Type B pancreatic cell (in vitro differentiated cells): Measurements from ENCODE around the gene RBM47. TPM values are rescaled to one million over a fixed set of nuclear protein-coding genes. Genes with fewer than 3 reads are reported as not detected.

ENCODE experiments used
- DNase-seq: peaks from one replicate; pipeline ENCODE4 v3.0.0; 2021; ENCODE audit warnings: mixed read lengths; ENCODE audit not compliant: unreplicated experiment; ENCODE audit errors: extremely low spot score
- H3K27ac Mint-ChIP-seq: 2 replicates; pipeline ENCODE4 v1.8.0; 2021; ENCODE audit warnings: mild to moderate bottlenecking, mixed read lengths
- H3K27me3 Mint-ChIP-seq: 2 replicates; pipeline ENCODE4 v1.8.0; 2021; ENCODE audit warnings: mixed read lengths
- H3K36me3 Mint-ChIP-seq: 2 replicates; pipeline ENCODE4 v1.8.0; 2021; ENCODE audit warnings: mixed read lengths
- H3K4me1 Mint-ChIP-seq: one replicate; pipeline ENCODE4 v1.8.0; 2021; ENCODE audit warnings: mixed read lengths; ENCODE audit not compliant: unreplicated experiment
- H3K4me3 Mint-ChIP-seq: 2 replicates; pipeline ENCODE4 v1.8.0; 2021; ENCODE audit warnings: mild to moderate bottlenecking, mixed read lengths
- H3K9me3 Mint-ChIP-seq: 2 replicates; pipeline ENCODE4 v1.8.0; 2021; ENCODE audit warnings: mixed read lengths
- total RNA-seq: library from RNA; stranded (reverse); gene quantifications from 2 replicates; pipeline ENCODE4 v1.2.1, GENCODE V29; 2021; ENCODE audit warnings: low replicate concordance
- TF ChIP-seq, protein P1 (sequence below): fragments of 200-600 bp; sonication (generic); conservative IDR thresholded peaks from 2 replicates; pipeline ENCODE4 v1.5.0; 2021; ENCODE audit warnings: antibody characterized with exemption, mild to moderate bottlenecking

Gene RBM47
- total RNA-seq, 1 donor from 2014 or later, result 53.5 TPM

- Mint-ChIP-seq H3K9me3 (peaks cover 5% of the 10 kb centered on the region), H3K36me3 (peaks cover 19% of the 10 kb centered on the region), H3K4me3 (peak overlapping the region; percentile 22), H3K4me1 (peaks cover 14% of the 10 kb centered on the region), H3K27me3 (no peaks in the 10 kb centered on the region), H3K27ac (peak overlapping the region; percentile 53)
- DNase-seq, result no peak
- TF ChIP-seq, protein P1, sequence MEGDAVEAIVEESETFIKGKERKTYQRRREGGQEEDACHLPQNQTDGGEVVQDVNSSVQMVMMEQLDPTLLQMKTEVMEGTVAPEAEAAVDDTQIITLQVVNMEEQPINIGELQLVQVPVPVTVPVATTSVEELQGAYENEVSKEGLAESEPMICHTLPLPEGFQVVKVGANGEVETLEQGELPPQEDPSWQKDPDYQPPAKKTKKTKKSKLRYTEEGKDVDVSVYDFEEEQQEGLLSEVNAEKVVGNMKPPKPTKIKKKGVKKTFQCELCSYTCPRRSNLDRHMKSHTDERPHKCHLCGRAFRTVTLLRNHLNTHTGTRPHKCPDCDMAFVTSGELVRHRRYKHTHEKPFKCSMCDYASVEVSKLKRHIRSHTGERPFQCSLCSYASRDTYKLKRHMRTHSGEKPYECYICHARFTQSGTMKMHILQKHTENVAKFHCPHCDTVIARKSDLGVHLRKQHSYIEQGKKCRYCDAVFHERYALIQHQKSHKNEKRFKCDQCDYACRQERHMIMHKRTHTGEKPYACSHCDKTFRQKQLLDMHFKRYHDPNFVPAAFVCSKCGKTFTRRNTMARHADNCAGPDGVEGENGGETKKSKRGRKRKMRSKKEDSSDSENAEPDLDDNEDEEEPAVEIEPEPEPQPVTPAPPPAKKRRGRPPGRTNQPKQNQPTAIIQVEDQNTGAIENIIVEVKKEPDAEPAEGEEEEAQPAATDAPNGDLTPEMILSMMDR, result no peak
Measured at GRCh38 chr4:40506066-40506465, 123.6 kb downstream of the RBM47 start.

DNA sequence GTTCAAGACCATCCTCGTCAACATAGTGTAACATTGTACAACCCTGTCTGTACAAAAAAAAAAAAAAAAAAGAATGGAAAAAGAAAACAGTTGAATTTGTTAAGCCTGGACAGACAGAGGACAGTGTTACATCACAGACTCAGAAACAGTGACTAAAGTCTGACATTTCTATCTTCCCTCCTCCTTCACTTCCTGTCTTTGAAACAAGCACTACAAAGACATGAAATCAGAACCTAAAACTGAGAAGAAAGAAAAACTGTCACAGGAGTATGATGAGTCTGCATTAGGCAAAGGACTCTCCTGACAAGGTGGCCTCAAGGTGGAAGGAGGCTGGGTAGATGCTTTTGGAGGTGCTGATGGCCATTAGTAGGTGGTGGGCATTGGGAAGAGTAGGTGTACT lies 126.7 kb downstream of the RBM47 start:
- Mint-ChIP-seq H3K9me3 (no peaks in the 10 kb centered on the region), H3K4me1 (peaks cover 14% of the 10 kb centered on the region), H3K4me3 (no peak overlapping the region), H3K27ac (peak overlapping the region; percentile 62), H3K27me3 (no peaks in the 10 kb centered on the region), H3K36me3 (peaks cover 11% of the 10 kb centered on the region)
- TF ChIP-seq, protein P1, result no peak
- no peak for DNase-seq

DNA sequence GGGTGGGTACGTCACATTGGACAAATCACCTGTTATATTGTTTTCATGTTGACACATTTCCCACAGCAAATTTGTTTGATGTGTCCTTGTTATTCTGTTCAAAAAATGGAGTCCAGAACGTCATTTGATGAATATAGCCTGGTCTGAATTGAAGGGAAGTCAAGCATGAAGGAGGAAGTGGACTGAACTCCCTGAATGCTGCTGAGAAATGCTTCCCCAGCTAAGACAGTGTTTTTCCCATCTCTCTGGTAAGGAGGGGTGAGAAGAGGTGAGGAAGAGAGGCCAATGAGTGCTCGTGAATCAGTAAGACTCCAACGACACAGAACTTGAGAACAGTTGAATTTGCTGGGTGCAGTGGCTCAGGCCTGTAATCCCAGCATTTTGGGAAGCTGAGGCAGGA lies 127.4 kb downstream of the RBM47 start:
- DNase-seq, result no peak
- Mint-ChIP-seq H3K9me3 (no peaks in the 10 kb centered on the region), H3K27ac (peak overlapping the region; percentile 93), H3K4me1 (peaks cover 14% of the 10 kb centered on the region), H3K36me3 (peaks cover 11% of the 10 kb centered on the region), H3K27me3 (no peaks in the 10 kb centered on the region), H3K4me3 (peak overlapping the region; percentile 9)
- TF ChIP-seq, protein P1, result no peak

DNA sequence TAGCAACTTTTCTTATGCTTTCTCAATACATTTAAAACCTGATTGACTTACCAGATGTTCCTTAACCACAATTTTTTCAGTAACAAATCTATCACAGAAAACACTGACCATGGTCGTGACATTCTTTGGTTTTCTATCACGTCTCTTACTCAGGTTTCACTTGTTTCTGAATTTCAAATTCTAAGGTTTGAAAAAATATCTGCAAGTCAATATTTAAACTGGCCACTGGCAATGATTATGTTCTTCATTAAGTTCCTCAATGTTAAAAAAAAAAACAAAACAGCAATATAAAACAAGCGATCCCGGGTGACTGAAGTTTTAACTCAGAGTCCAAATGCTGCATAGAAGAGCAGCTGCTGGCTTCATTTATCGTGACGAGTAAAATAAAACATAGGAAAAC lies 128.9 kb downstream of the RBM47 start:
- Mint-ChIP-seq H3K36me3 (peaks cover 5% of the 10 kb centered on the region), H3K4me3 (no peak overlapping the region), H3K27ac (no peak overlapping the region), H3K4me1 (peaks cover 8% of the 10 kb centered on the region), H3K9me3 (no peaks in the 10 kb centered on the region), H3K27me3 (no peaks in the 10 kb centered on the region)
- TF ChIP-seq, protein P1, result no peak
- no peak for DNase-seq

- no peak for DNase-seq
- Mint-ChIP-seq H3K27me3 (no peaks in the 10 kb centered on the region), H3K27ac (peak overlapping the region; percentile 34), H3K9me3 (no peaks in the 10 kb centered on the region), H3K4me1 (peaks cover 24% of the 10 kb centered on the region), H3K36me3 (peaks cover 4% of the 10 kb centered on the region), H3K4me3 (no peak overlapping the region)
- TF ChIP-seq, protein P1, result no peak
Measured at GRCh38 chr4:40493160-40493559, 136.5 kb downstream of the RBM47 start.

GRCh38 chr4:40492691-40493090 lies 137.0 kb downstream of the RBM47 start:
- TF ChIP-seq, protein P1, result no peak
- no peak for DNase-seq
- peak overlapping the region; percentile 34 for H3K27ac Mint-ChIP-seq
- peaks cover 4% of the 10 kb centered on the region for H3K36me3 Mint-ChIP-seq
- H3K4me3 Mint-ChIP-seq, result no peak overlapping the region
- H3K4me1 Mint-ChIP-seq, result peaks cover 24% of the 10 kb centered on the region
- no peaks in the 10 kb centered on the region for H3K27me3 Mint-ChIP-seq
- no peaks in the 10 kb centered on the region for H3K9me3 Mint-ChIP-seq
